ENCODE data around the gene TRMT2A.

The TRMT2A gene

GRCh38 chr22:20102203-20102780 is 14.7 kb downstream of the TRMT2A start:
- TF ChIP-seq, protein P1, sequence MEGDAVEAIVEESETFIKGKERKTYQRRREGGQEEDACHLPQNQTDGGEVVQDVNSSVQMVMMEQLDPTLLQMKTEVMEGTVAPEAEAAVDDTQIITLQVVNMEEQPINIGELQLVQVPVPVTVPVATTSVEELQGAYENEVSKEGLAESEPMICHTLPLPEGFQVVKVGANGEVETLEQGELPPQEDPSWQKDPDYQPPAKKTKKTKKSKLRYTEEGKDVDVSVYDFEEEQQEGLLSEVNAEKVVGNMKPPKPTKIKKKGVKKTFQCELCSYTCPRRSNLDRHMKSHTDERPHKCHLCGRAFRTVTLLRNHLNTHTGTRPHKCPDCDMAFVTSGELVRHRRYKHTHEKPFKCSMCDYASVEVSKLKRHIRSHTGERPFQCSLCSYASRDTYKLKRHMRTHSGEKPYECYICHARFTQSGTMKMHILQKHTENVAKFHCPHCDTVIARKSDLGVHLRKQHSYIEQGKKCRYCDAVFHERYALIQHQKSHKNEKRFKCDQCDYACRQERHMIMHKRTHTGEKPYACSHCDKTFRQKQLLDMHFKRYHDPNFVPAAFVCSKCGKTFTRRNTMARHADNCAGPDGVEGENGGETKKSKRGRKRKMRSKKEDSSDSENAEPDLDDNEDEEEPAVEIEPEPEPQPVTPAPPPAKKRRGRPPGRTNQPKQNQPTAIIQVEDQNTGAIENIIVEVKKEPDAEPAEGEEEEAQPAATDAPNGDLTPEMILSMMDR (IDR thresholded peaks at IDR 0.05; ENCODE audit: control insufficient read depth, extremely low read depth, insufficient read depth): no peak
- H3K4me3 ChIP-seq (ENCODE audit: low read depth, low read length): no peak overlapping the region
- DNase-seq (ENCODE audit: low read depth): no peak

- TF ChIP-seq, protein P1 (IDR thresholded peaks at IDR 0.05; ENCODE audit: control insufficient read depth, extremely low read depth, insufficient read depth): no peak
- no peak overlapping the region for H3K4me3 ChIP-seq (ENCODE audit: low read depth, low read length)
- no peak for DNase-seq (ENCODE audit: low read depth)
Measured at GRCh38 chr22:20101638-20102037, 15.4 kb downstream of the TRMT2A start.

DNA sequence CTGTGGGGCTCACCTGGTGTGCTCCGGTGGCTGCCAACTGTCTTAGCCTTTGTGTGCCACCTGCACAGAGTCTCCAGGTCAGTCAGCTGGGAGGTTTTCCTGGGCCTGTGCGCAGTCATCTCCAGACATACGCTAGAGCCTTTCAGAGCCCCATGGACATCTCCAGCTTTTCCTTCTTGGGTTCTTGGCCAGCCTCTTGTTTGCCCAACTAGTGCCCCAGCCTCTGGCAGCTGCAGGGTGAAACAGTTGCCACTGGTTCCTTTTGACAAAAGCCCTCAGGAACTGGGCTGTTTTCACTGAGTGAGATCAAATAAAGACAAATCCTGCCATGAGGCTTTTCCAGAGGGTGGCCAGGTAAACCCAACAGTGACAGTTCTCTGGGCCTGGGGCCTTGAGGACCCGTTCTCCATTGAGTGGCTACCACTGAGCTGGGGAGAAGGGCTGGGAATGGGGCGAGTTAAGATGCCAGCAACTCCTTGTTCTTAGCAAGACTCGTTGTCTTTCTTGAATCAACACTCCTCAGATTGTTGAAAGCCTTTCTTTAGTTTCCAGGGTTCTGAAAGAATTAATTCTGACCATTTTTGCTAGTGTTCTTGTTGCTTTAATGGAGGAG is 17.8 kb downstream of the TRMT2A start:
- DNase-seq (ENCODE audit: low read depth): no peak
- TF ChIP-seq, protein P1 (IDR thresholded peaks at IDR 0.05; ENCODE audit: control insufficient read depth, extremely low read depth, insufficient read depth): no peak
- no peak overlapping the region for H3K4me3 ChIP-seq (ENCODE audit: low read depth, low read length)

GRCh38 chr22:20096574-20097420 is 20.2 kb downstream of the TRMT2A start:
- DNase-seq (ENCODE audit: low read depth): no peak
- TF ChIP-seq, protein P1 (IDR thresholded peaks at IDR 0.05; ENCODE audit: control insufficient read depth, extremely low read depth, insufficient read depth): no peak
- no peak overlapping the region for H3K4me3 ChIP-seq (ENCODE audit: low read depth, low read length)

GRCh38 chr22:20095521-20095920 is 21.5 kb downstream of the TRMT2A start:
- H3K4me3 ChIP-seq (ENCODE audit: low read depth, low read length): no peak overlapping the region
- TF ChIP-seq, protein P1 (IDR thresholded peaks at IDR 0.05; ENCODE audit: control insufficient read depth, extremely low read depth, insufficient read depth): no peak
- DNase-seq (ENCODE audit: low read depth): no peak

- H3K4me3 ChIP-seq (ENCODE audit: low read depth, low read length): no peak overlapping the region
- DNase-seq (ENCODE audit: low read depth): no peak
- TF ChIP-seq, protein P1 (IDR thresholded peaks at IDR 0.05; ENCODE audit: control insufficient read depth, extremely low read depth, insufficient read depth): no peak
Measured at GRCh38 chr22:20094197-20094807, 22.7 kb downstream of the TRMT2A start.

All from LNCaP clone FGC (cell line).